Calu3 (cell line): ENCODE data around the gene GLUD1. TPM values are rescaled to one million over a fixed set of nuclear protein-coding genes. Genes with fewer than 3 reads are reported as not detected.
A peak's percentile ranks its signal among the peaks of the same experiment; 100 is the strongest.

Source experiments
- BruUV-seq: library from RNA; stranded (reverse); fragments of 400-500 nt; replicated peaks from 2 replicates; lab custom pipeline; 2021; lab: Mats Ljungman, UMichigan
- CTCF ChIA-PET: fragments of 300-600 bp; sonication (Branson Sonifier 250); formaldehyde crosslinking; loops from one replicate; lab custom pipeline; 2022; ENCODE audit warnings: antibody characterized with exemption; lab: Charles Lee
- DNase-seq: peaks from one replicate; pipeline ENCODE4 v3.0.0; 2022
- H3K27ac Mint-ChIP-seq: one replicate; pipeline ENCODE4 v1.8.0; 2022; ENCODE audit warnings: mixed read lengths; ENCODE audit not compliant: unreplicated experiment
- H3K27me3 Mint-ChIP-seq: one replicate; pipeline ENCODE4 v1.8.0; 2022; ENCODE audit warnings: mixed read lengths; ENCODE audit not compliant: unreplicated experiment
- H3K36me3 Mint-ChIP-seq: one replicate; pipeline ENCODE4 v1.8.0; 2022; ENCODE audit warnings: mild to moderate bottlenecking, moderate library complexity, mixed read lengths; ENCODE audit not compliant: insufficient read depth, unreplicated experiment
- H3K4me1 Mint-ChIP-seq: one replicate; pipeline ENCODE4 v1.8.0; 2022; ENCODE audit warnings: mild to moderate bottlenecking, low read depth, mixed read lengths; ENCODE audit not compliant: unreplicated experiment
- H3K4me3 Mint-ChIP-seq: one replicate; pipeline ENCODE4 v1.8.0; 2022; ENCODE audit warnings: mild to moderate bottlenecking, low read depth, moderate library complexity, mixed read lengths; ENCODE audit not compliant: unreplicated experiment
- H3K9me3 Mint-ChIP-seq: one replicate; pipeline ENCODE4 v1.8.0; 2022; ENCODE audit warnings: low read depth, mixed read lengths; ENCODE audit not compliant: unreplicated experiment
- CTCF ChIP-seq: fragments of 200-600 bp; IDR thresholded peaks from one replicate; pipeline ENCODE4 v1.8.0; 2022; ENCODE audit warnings: antibody characterized with exemption; ENCODE audit not compliant: unreplicated experiment
- intact Hi-C: fragments of 100-400 bp; cut with micrococcal nuclease; formaldehyde crosslinking; loops from one replicate; pipeline ENCODE4 v1.10.0; 2022; ENCODE audit not compliant: unreplicated experiment
- total RNA-seq: library from RNA; stranded (reverse); gene quantifications from 2 replicates; pipeline ENCODE4 v1.2.3, GENCODE V29; 2022

Gene GLUD1
- total RNA-seq, 1 experiment from 2014 or later: 70.8 TPM

DNA sequence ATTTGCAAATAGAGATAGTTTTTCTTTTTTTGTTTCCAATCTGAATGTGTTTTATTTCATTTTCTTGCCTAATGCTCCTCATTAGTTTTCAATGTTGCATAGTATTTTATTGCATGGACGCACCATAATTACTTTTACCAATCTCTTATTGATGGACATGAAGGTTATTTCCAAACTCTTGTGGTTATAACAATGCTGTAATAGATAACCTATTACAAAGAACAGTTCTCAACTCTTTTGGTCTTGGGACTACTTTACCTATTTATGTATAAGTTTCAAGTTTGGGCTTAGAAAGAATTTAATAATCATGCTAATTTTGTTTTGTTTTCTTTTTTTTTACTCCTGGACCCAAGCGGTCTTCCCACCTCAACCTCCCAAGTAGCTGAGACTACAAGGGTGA, 7.4 kb upstream of the GLUD1 start:
- DNase-seq: no peak
- no peak for TF ChIP-seq CTCF
- Mint-ChIP-seq H3K27me3 (no peaks in the 10 kb centered on the region), H3K4me3 (no peak overlapping the region), H3K9me3 (no peaks in the 10 kb centered on the region), H3K4me1 (no peaks in the 10 kb centered on the region), H3K27ac (no peak overlapping the region), H3K36me3 (peaks cover 12% of the 10 kb centered on the region)
- intact Hi-C loops: no loop called here
- CTCF ChIA-PET: no interaction called here
- BruUV-seq: no TSS peak

DNA sequence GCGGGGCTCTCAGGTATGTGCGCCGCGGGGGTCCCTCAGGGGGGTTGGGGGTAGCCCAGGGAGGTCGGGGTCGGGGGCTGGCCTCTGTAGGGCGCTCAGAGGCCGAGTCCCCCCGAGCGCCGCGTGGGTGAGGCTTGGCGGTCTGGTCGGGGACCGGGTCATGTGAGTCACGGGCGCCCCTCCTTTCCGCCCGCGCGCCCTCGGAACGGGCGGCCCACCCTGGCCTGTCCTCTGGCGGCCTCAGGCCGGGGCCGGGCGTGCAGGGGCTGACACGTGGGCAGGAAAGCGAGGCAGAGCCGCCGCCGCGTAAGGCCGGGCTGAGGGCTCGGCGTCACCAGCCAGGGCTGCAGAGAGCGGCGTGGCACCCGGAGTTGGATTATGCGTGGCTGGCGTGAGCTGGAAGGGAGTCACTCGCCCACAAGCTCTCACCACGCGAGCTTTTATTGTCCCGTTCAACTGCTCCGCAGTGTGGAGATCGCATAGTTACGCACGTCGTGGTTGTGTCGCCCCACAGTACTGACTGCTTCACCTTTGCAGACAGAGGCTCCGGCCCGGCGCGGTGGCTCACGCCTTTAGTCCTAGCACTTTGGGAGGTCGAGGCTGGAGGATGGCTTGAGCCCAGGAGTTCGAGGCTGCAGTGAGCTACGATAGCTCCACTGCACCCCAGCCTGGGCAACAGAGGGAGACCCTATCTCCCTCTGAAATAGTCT, 748 bp upstream of the GLUD1 start:
- no peaks in the 10 kb centered on the region for H3K9me3 Mint-ChIP-seq
- BruUV-seq: no TSS peak
- intact Hi-C loops: no loop called here
- no peak for TF ChIP-seq CTCF
- H3K36me3 Mint-ChIP-seq: peaks cover 39% of the 10 kb centered on the region
- DNase-seq: peak; percentile 76
- peaks cover 9% of the 10 kb centered on the region for H3K4me1 Mint-ChIP-seq
- no peaks in the 10 kb centered on the region for H3K27me3 Mint-ChIP-seq
- peak overlapping the region; percentile 65 for H3K4me3 Mint-ChIP-seq
- H3K27ac Mint-ChIP-seq: peak overlapping the region; percentile 68
- CTCF ChIA-PET: no interaction called here

DNA sequence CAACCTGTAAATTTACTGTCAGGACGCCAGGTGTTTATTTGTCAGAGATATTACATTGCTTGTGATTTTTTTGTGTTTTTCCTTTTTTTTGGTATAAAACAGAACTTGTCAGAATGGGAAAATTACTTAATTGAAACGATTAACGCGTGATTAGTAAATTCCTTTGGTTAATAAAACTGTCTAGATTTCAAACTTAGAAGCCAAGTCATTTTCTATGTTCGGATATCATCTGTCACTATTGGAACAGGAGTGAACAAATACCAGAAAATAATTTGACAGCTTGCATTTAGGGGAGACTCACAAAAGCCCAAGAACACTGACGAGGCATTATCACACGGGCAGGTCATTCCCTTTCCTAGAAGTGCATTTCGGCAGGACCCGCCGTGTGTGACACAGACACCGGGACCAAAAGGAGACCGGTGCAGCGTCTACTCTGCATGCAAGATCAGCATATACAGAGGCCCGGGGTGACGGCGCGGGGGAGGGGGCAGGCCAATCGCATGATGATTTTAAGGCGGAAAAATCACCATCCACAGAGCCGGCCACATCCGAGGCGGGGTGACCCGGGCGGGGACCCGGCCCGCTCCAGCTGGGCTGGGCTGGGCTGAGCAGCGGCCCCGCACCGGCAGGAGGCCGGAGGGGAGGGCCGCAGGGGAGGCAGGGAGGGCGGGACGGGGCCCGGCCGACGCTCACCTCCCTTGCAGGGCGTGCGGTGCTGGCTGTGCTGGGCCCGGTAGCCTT, 841 bp downstream of the GLUD1 start:
- Mint-ChIP-seq H3K27ac (peak overlapping the region; percentile 45), H3K4me3 (peak overlapping the region; percentile 49), H3K36me3 (peaks cover 39% of the 10 kb centered on the region), H3K27me3 (no peaks in the 10 kb centered on the region), H3K4me1 (peaks cover 9% of the 10 kb centered on the region), H3K9me3 (no peaks in the 10 kb centered on the region)
- CTCF ChIA-PET: interaction anchor here (0.8 kb wide), 1 partner anchor 11 kb away, joined by 5 read pairs; no protein-coding TSS in a partner anchor
- intact Hi-C loops: loop anchor here (5.0 kb wide), 1 partner anchor 122 kb away; no protein-coding TSS in a partner anchor
- TSS peak; percentile 31 for BruUV-seq
- DNase-seq: peak; percentile 40
- TF ChIP-seq CTCF: no peak

- Mint-ChIP-seq H3K27ac (peak overlapping the region; percentile 45), H3K4me1 (peaks cover 9% of the 10 kb centered on the region), H3K36me3 (peaks cover 39% of the 10 kb centered on the region), H3K4me3 (peak overlapping the region; percentile 49), H3K9me3 (no peaks in the 10 kb centered on the region), H3K27me3 (no peaks in the 10 kb centered on the region)
- BruUV-seq: no TSS peak
- CTCF ChIA-PET: interaction anchor here (0.8 kb wide), 1 partner anchor 10 kb away, joined by 5 read pairs; no protein-coding TSS in a partner anchor
- no peak for TF ChIP-seq CTCF
- intact Hi-C loops: loop anchor here (5.0 kb wide), 1 partner anchor 121 kb away; no protein-coding TSS in a partner anchor
- peak; percentile 55 for DNase-seq
Observed at GRCh38 chr10:87092861-87093631, 1.6 kb downstream of the GLUD1 start.
